NT2/D1 (cell line): ENCODE results near the gene TSPAN2.

Experiments used
- SUZ12 ChIP-seq: IDR thresholded peaks from 2 replicates; pipeline ENCODE4 v1.6.1; 2011; ENCODE audit not compliant: insufficient read length, insufficient read depth; ENCODE audit errors: extremely low read depth
- YY1 ChIP-seq: IDR thresholded peaks from 2 replicates; pipeline ENCODE4 v1.6.1; 2011; ENCODE audit not compliant: insufficient read length, insufficient read depth

DNA sequence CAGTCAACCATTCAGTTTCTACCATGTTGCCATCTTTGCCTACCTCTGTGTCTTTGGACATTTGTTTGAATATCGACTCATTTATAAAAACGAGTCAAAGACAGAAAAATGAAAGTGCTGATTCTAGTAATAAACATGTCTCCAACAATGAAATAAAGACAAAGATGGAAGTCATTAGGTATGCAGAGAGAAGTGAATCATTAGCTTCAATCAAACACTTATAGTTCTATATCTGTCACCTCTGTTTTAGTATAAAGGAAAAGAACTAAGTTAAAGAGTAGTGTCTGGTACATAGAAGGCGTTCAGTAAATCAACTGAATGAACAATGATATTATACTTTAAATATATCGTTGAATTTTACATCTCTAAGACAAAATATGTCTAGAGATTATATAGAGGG, 1.7 kb upstream of the TSPAN2 start:
- TF ChIP-seq YY1 (no peak), SUZ12 (no peak)
